ENCODE data around the gene NDRG3. TPM values are rescaled to one million over a fixed set of nuclear protein-coding genes. Genes with fewer than 3 reads are reported as not detected.

NDRG3 gene
- polyA plus RNA-seq, 12 donors = 15.4 to 26.7 (median 17.7) TPM; not detected in 1

GRCh38 chr20:36768768-36769430, 23.0 kb upstream of the NDRG3 start:
- DNase-seq = no peak

- DNase-seq = no peak
Observed at GRCh38 chr20:36761125-36761524, 15.2 kb upstream of the NDRG3 start.

GRCh38 chr20:36760647-36761046, 14.8 kb upstream of the NDRG3 start:
- no peak for DNase-seq

- DNase-seq = no peak
Observed at GRCh38 chr20:36758276-36758675, 12.4 kb upstream of the NDRG3 start.

- no peak for DNase-seq
Observed at GRCh38 chr20:36756496-36756895, 10.6 kb upstream of the NDRG3 start.

GRCh38 chr20:36754656-36755222, 8.8 kb upstream of the NDRG3 start:
- peak; percentile 65 for DNase-seq

GRCh38 chr20:36752582-36752981, 6.7 kb upstream of the NDRG3 start:
- no peak for DNase-seq

GRCh38 chr20:36745234-36745926, 510 bp downstream of the NDRG3 start:
- DNase-seq = peak; percentile 18

- DNase-seq = no peak
Observed at GRCh38 chr20:36744764-36745191, 1.1 kb downstream of the NDRG3 start.

- no peak for DNase-seq
Observed at GRCh38 chr20:36744243-36744642, 1.6 kb downstream of the NDRG3 start.

GRCh38 chr20:36742558-36742957, 3.3 kb downstream of the NDRG3 start:
- no peak for DNase-seq

GRCh38 chr20:36741072-36741471, 4.8 kb downstream of the NDRG3 start:
- DNase-seq = no peak

- no peak for DNase-seq
Observed at GRCh38 chr20:36737183-36737499, 8.7 kb downstream of the NDRG3 start.

- no peak for DNase-seq
Observed at GRCh38 chr20:36736451-36737182, 9.3 kb downstream of the NDRG3 start.

- no peak for DNase-seq
Observed at GRCh38 chr20:36732456-36732855, 13.4 kb downstream of the NDRG3 start.

GRCh38 chr20:36728986-36729385, 16.9 kb downstream of the NDRG3 start:
- no peak for DNase-seq

- DNase-seq = no peak
Observed at GRCh38 chr20:36726168-36726567, 19.7 kb downstream of the NDRG3 start.

GRCh38 chr20:36720510-36720909, 25.4 kb downstream of the NDRG3 start:
- DNase-seq = no peak

GRCh38 chr20:36717657-36718056, 28.2 kb downstream of the NDRG3 start:
- DNase-seq = no peak

- no peak for DNase-seq
Observed at GRCh38 chr20:36717021-36717420, 28.9 kb downstream of the NDRG3 start.

GRCh38 chr20:36712775-36713174, 33.1 kb downstream of the NDRG3 start:
- no peak for DNase-seq

GRCh38 chr20:36709126-36709525, 36.8 kb downstream of the NDRG3 start:
- no peak for DNase-seq

- DNase-seq = no peak
Observed at GRCh38 chr20:36703530-36703929, 42.4 kb downstream of the NDRG3 start.
